ENCODE measurements around the gene MAEA. TPM values are rescaled to one million over a fixed set of nuclear protein-coding genes. Genes with fewer than 3 reads are reported as not detected.

MAEA gene
- total RNA-seq, 2 donors from 2014 or later = 48.8 to 72.7 TPM

DNA sequence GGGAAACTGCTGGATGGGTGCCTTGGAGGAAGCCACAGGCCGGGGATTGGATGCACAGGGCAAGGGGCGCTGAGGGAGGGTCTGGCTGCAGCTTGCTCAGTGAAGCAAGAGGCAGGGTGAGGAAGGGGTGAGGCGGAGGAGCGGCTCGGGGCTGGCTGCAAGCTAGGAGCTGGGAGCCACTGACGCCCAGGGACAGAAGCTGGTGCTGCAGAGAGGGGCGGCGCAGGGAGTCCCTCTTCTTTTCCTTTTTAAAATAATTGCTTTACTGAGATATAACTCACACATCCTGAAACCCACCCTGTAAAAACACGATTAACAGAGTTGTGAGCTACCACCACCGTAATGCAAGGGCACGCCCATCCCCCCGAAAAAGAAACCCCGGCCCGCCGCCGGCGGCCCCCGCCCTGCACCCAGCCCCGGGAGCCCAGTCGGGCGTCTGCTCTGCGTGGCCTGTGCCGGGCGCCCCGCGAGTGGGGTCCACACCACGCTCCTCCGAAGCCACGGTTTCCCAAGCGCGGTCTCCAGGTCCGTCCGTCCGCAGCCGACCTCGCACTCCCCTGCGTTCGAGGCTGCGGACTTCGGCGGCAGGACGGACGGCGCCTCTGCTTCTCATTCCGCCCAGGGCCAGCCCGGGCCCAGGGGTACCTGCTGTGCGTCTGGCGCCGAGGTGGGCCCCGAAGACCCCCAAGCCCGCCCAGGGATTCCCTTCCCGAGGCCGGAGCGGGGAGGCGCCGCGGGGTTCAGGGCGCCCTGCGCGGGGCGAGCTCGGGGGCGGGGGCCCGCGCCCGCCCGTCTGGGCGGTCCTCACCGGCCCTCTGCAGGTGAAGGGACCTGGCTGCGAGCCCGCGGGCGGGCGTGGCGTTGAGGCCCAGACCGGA, 56.5 kb downstream of the MAEA start:
- TF ChIP-seq, protein P1, sequence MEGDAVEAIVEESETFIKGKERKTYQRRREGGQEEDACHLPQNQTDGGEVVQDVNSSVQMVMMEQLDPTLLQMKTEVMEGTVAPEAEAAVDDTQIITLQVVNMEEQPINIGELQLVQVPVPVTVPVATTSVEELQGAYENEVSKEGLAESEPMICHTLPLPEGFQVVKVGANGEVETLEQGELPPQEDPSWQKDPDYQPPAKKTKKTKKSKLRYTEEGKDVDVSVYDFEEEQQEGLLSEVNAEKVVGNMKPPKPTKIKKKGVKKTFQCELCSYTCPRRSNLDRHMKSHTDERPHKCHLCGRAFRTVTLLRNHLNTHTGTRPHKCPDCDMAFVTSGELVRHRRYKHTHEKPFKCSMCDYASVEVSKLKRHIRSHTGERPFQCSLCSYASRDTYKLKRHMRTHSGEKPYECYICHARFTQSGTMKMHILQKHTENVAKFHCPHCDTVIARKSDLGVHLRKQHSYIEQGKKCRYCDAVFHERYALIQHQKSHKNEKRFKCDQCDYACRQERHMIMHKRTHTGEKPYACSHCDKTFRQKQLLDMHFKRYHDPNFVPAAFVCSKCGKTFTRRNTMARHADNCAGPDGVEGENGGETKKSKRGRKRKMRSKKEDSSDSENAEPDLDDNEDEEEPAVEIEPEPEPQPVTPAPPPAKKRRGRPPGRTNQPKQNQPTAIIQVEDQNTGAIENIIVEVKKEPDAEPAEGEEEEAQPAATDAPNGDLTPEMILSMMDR (conservative IDR thresholded peaks at IDR 0.05) = peak; percentile 21
- Histone ChIP-seq H3K4me3 (ENCODE audit: low read length) (peak overlapping the region; percentile 91), H3K9me3 (ENCODE audit: control insufficient read depth, low read length) (no peaks in the 10 kb centered on the region), H3K27ac (ENCODE audit: low read depth, low read length) (peak overlapping the region; percentile 68), H3K36me3 (ENCODE audit: control insufficient read depth, insufficient read depth, low read length) (peaks cover 16% of the 10 kb centered on the region), H3K27me3 (ENCODE audit: control insufficient read depth, insufficient read depth, low read length, poor library complexity, severe bottlenecking) (no peaks in the 10 kb centered on the region), H3K4me1 (ENCODE audit: control insufficient read depth, insufficient read depth, low read length) (no peaks in the 10 kb centered on the region), H3K9ac (ENCODE audit: extremely low read depth, low read length, poor library complexity, severe bottlenecking) (peak overlapping the region; percentile 66)
- peak overlapping the region; percentile 92 for H3K27ac Mint-ChIP-seq
- no peaks in the 10 kb centered on the region for H3K9me3 Mint-ChIP-seq
- peaks cover 1% of the 10 kb centered on the region for H3K27me3 Mint-ChIP-seq (ENCODE audit: insufficient read depth)
- peaks cover 31% of the 10 kb centered on the region for H3K36me3 Mint-ChIP-seq (ENCODE audit: low read depth)
- H3K4me1 Mint-ChIP-seq = peaks cover 11% of the 10 kb centered on the region
- peak overlapping the region; percentile 85 for H3K4me3 Mint-ChIP-seq
- DNase-seq = peak; percentile 88
- WGBS, 2 experiments (ENCODE audit: insufficient coverage in 1 of 2, insufficient read length in 1 of 2) = 0 to 1% methylated on average over 22 to 76 of the region's 76 CpGs

DNA sequence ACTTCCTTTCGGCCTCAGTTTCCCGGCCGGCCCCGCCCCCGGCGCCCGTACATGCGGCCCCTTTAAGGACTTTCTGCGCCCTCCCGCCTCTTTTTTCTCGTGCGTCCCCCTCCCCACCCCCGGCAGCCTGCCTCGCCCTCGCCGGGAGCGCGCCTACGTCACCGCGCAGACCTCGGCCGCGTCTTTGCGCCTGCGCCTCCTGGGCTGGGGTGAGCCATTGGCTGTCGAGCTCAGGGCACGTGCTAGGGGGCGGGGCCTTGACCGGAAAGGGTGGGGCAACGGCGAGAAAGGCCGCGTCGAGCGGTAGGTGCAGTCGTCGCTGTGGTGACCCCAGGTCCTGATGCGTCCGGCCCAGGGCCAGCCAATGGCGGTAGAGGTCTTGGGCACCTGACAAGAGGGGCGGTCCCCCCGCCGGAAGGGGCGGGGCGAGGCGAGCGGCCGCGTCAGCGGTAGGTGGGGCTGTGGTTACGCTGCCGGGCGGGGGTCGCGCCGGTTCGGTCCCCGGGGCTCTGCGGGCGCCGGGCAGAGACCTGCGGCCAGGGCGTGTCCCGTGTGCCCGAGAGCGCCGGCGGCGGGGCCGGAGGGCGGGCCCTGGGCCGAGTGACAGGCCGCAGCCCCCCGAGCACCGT, 57.2 kb downstream of the MAEA start, which contains the start of gene UVSSA:
Gene UVSSA (plus strand): TSS at position 428 of the 629 bp plus-strand sequence. CDS start 884 bp downstream, outside the sequence.
- DNase-seq = peak; percentile 100
- H3K27me3 ChIP-seq (ENCODE audit: control insufficient read depth, insufficient read depth, low read length, poor library complexity, severe bottlenecking) = no peaks in the 10 kb centered on the region
- H3K9me3 Mint-ChIP-seq = no peaks in the 10 kb centered on the region
- peak within 1 kb of the TSS; percentile 97 for H3K4me3 ChIP-seq (ENCODE audit: low read length)
- H3K27ac ChIP-seq (ENCODE audit: low read depth, low read length) = peak within 1 kb of the TSS; percentile 88
- peak within 1 kb of the TSS; percentile 92 for H3K27ac Mint-ChIP-seq
- H3K4me1 ChIP-seq (ENCODE audit: control insufficient read depth, insufficient read depth, low read length) = no peaks in the 10 kb centered on the region
- TF ChIP-seq, protein P1 (conservative IDR thresholded peaks at IDR 0.05) = no peak
- no peaks in the 10 kb centered on the region for H3K9me3 ChIP-seq (ENCODE audit: control insufficient read depth, low read length)
- H3K36me3 ChIP-seq (ENCODE audit: control insufficient read depth, insufficient read depth, low read length) = peaks cover 13% of the 10 kb centered on the region
- H3K4me1 Mint-ChIP-seq = peaks cover 14% of the 10 kb centered on the region
- peak within 1 kb of the TSS; percentile 85 for H3K4me3 Mint-ChIP-seq
- WGBS, 2 experiments (ENCODE audit: insufficient coverage in 1 of 2, insufficient read length in 1 of 2) = 0% methylated on average over 10 to 76 of the region's 76 CpGs
- peaks cover 1% of the 10 kb centered on the region for H3K27me3 Mint-ChIP-seq (ENCODE audit: insufficient read depth)
- H3K36me3 Mint-ChIP-seq (ENCODE audit: low read depth) = peaks cover 26% of the 10 kb centered on the region
- H3K9ac ChIP-seq (ENCODE audit: extremely low read depth, low read length, poor library complexity, severe bottlenecking) = peak within 1 kb of the TSS; percentile 86

DNA sequence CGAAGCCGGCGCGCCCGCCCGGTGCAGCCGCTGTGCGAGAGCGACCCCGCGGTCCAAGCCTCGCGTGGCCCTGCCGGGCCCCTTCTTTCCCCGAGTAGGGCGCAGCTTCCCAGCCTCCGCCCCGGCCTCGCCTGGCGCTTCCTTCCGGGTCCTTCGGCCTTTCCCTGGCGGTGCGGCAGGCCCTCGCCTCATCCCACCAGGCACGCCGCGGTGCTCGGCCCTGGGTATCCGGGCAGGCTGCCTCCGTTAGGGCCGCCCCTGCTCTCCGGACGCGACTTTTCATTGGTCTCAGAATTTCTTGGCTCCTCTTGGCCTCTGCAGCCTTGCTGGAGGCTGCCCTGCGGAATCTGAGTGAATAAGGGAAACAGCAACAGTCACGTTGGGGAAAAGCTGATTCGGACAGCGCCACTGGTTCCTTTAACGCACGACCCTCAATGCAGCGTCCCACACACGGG, 57.7 kb downstream of the MAEA start:
- Histone ChIP-seq H3K27ac (ENCODE audit: low read depth, low read length) (peak overlapping the region; percentile 88), H3K36me3 (ENCODE audit: control insufficient read depth, insufficient read depth, low read length) (peaks cover 18% of the 10 kb centered on the region), H3K4me3 (ENCODE audit: low read length) (peak overlapping the region; percentile 97), H3K9me3 (ENCODE audit: control insufficient read depth, low read length) (no peaks in the 10 kb centered on the region), H3K27me3 (ENCODE audit: control insufficient read depth, insufficient read depth, low read length, poor library complexity, severe bottlenecking) (no peaks in the 10 kb centered on the region), H3K9ac (ENCODE audit: extremely low read depth, low read length, poor library complexity, severe bottlenecking) (peak overlapping the region; percentile 86), H3K4me1 (ENCODE audit: control insufficient read depth, insufficient read depth, low read length) (no peaks in the 10 kb centered on the region)
- 1% methylated on average over 27 to 43 of the region's 43 CpGs for WGBS, 2 experiments (ENCODE audit: insufficient coverage in 1 of 2, insufficient read length in 1 of 2)
- peak; percentile 82 for DNase-seq
- Mint-ChIP-seq H3K9me3 (no peaks in the 10 kb centered on the region), H3K4me1 (peaks cover 14% of the 10 kb centered on the region), H3K27ac (peak overlapping the region; percentile 92), H3K27me3 (ENCODE audit: insufficient read depth) (peaks cover 1% of the 10 kb centered on the region), H3K36me3 (ENCODE audit: low read depth) (peaks cover 25% of the 10 kb centered on the region), H3K4me3 (peak overlapping the region; percentile 85)
- TF ChIP-seq, protein P1 (conservative IDR thresholded peaks at IDR 0.05) = no peak

Measured in endodermal cell (in vitro differentiated cells).